ENCODE data around the gene MFAP4.
A peak's percentile ranks its signal among the peaks of the same experiment; 100 is the strongest.

The MFAP4 gene

GRCh38 chr17:19346351-19347255 lies 40.4 kb downstream of the MFAP4 start:
- DNase-seq, result peak; percentile 50

- no peak for DNase-seq
Observed at GRCh38 chr17:19345486-19346350, 41.3 kb downstream of the MFAP4 start.

- no peak for DNase-seq
Observed at GRCh38 chr17:19345067-19345460, 41.9 kb downstream of the MFAP4 start.

GRCh38 chr17:19344311-19345066 lies 42.5 kb downstream of the MFAP4 start:
- DNase-seq, result no peak

- no peak for DNase-seq
Observed at GRCh38 chr17:19343671-19344151, 43.3 kb downstream of the MFAP4 start.

- DNase-seq, result peak; percentile 62
Observed at GRCh38 chr17:19343256-19343630, 43.7 kb downstream of the MFAP4 start.

- DNase-seq, result no peak
Observed at GRCh38 chr17:19342611-19343255, 44.3 kb downstream of the MFAP4 start.

- DNase-seq, result peak; percentile 61
Observed at GRCh38 chr17:19341641-19342610, 45.1 kb downstream of the MFAP4 start.

GRCh38 chr17:19341211-19341631 lies 45.8 kb downstream of the MFAP4 start:
- DNase-seq, result no peak

GRCh38 chr17:19339341-19339815 lies 47.6 kb downstream of the MFAP4 start:
- no peak for DNase-seq

- DNase-seq, result peak; percentile 80
Observed at GRCh38 chr17:19338031-19338990, 48.7 kb downstream of the MFAP4 start.

GRCh38 chr17:19337712-19338023 lies 49.3 kb downstream of the MFAP4 start:
- DNase-seq, result no peak

- DNase-seq, result no peak
Observed at GRCh38 chr17:19336938-19337711, 49.9 kb downstream of the MFAP4 start.

- no peak for DNase-seq
Observed at GRCh38 chr17:19335951-19336631, 50.9 kb downstream of the MFAP4 start.

- DNase-seq, result no peak
Observed at GRCh38 chr17:19334331-19334730, 52.7 kb downstream of the MFAP4 start.

- DNase-seq, result no peak
Observed at GRCh38 chr17:19333736-19334290, 53.2 kb downstream of the MFAP4 start.
